HEK293 (cell line): ENCODE measurements around the gene PCLO.

Source experiments
- HOXA7 ChIP-seq: sonication (generic); formaldehyde crosslinking; IDR thresholded peaks from 2 replicates; pipeline ENCODE4 v1.8.1; 2022; ENCODE audit warnings: missing genetic modification reagents, borderline replicate concordance
- KLF10 ChIP-seq: fragments of 450-650 bp; IDR thresholded peaks from 2 replicates; pipeline ENCODE4 v1.5.1; 2018; ENCODE audit warnings: missing biosample characterization, mild to moderate bottlenecking, missing genetic modification characterization
- KLF16 ChIP-seq: fragments of 450-650 bp; formaldehyde crosslinking; IDR thresholded peaks from 2 replicates; pipeline ENCODE4 v1.5.1; 2017; ENCODE audit warnings: missing biosample characterization, missing genetic modification characterization
- YY1 ChIP-seq: fragments of 450-650 bp; formaldehyde crosslinking; IDR thresholded peaks from 2 replicates; pipeline ENCODE4 v1.5.1; 2018; ENCODE audit warnings: missing biosample characterization, missing genetic modification characterization
- ZFP37 ChIP-seq: fragments of 450-650 bp; formaldehyde crosslinking; IDR thresholded peaks from 2 replicates; pipeline ENCODE4 v1.5.1; 2016; ENCODE audit warnings: missing biosample characterization, missing genetic modification characterization
- ZNF184 ChIP-seq: fragments of 450-650 bp; IDR thresholded peaks from 2 replicates; pipeline ENCODE4 v1.5.1; 2018; ENCODE audit warnings: missing biosample characterization, mild to moderate bottlenecking, missing genetic modification characterization
- TF ChIP-seq, protein P1 (sequence below): fragments of 450-650 bp; formaldehyde crosslinking; conservative IDR thresholded peaks from 2 replicates; pipeline ENCODE4 v1.5.1; 2016; ENCODE audit warnings: low read depth, missing biosample characterization, missing genetic modification characterization

- no peak for TF ChIP-seq ZNF184 (tag by site-specific recombination)
- TF ChIP-seq HOXA7 (CRISPR knock-in tag): no peak
- TF ChIP-seq YY1 (tag by site-specific recombination): no peak
- TF ChIP-seq KLF16: no peak
- TF ChIP-seq, protein P1, sequence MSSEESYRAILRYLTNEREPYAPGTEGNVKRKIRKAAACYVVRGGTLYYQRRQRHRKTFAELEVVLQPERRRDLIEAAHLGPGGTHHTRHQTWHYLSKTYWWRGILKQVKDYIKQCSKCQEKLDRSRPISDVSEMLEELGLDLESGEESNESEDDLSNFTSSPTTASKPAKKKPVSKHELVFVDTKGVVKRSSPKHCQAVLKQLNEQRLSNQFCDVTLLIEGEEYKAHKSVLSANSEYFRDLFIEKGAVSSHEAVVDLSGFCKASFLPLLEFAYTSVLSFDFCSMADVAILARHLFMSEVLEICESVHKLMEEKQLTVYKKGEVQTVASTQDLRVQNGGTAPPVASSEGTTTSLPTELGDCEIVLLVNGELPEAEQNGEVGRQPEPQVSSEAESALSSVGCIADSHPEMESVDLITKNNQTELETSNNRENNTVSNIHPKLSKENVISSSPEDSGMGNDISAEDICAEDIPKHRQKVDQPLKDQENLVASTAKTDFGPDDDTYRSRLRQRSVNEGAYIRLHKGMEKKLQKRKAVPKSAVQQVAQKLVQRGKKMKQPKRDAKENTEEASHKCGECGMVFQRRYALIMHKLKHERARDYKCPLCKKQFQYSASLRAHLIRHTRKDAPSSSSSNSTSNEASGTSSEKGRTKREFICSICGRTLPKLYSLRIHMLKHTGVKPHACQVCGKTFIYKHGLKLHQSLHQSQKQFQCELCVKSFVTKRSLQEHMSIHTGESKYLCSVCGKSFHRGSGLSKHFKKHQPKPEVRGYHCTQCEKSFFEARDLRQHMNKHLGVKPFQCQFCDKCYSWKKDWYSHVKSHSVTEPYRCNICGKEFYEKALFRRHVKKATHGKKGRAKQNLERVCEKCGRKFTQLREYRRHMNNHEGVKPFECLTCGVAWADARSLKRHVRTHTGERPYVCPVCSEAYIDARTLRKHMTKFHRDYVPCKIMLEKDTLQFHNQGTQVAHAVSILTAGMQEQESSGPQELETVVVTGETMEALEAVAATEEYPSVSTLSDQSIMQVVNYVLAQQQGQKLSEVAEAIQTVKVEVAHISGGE (tag by site-specific recombination): no peak
- TF ChIP-seq ZFP37 (tag by site-specific recombination): no peak
- no peak for TF ChIP-seq KLF10
These were observed 148.1 kb downstream of the PCLO start for GRCh38 chr7:83014546-83014945.
